ENCODE measurements around the gene PUS1. TPM values are rescaled to one million over a fixed set of nuclear protein-coding genes. Genes with fewer than 3 reads are reported as not detected.
"Not testable (repeated sequence)": the region's sequence is repeated elsewhere in the genome, so short reads cannot be mapped to it uniquely, and the experiment has no call there.

Gene PUS1
- polyA plus RNA-seq, 4 donors = 11.6 to 30.0 (median 18.1) TPM

DNA sequence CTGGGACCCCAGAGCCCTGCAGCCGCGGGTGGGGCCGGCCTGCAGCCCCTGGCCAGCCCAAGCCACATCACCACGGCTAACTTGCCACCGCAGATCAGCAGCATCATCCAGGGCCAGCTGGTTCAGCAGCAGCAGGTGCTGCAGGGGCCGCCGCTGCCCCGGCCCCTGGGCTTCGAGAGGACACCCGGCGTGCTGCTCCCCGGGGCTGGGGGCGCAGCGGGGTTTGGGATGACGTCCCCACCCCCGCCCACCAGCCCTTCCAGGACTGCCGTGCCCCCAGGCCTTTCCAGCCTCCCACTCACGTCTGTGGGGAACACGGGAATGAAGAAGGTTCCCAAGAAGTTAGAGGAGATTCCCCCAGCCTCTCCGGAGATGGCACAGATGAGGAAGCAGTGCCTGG is 32.3 kb downstream of the PUS1 start:
- H3K4me1 ChIP-seq (ENCODE audit: control insufficient read depth in 3 of 3, insufficient read depth in 2 of 3, low read depth in 1 of 3, low read length in 2 of 3); DNase-seq; H3K9me3 ChIP-seq (ENCODE audit: control insufficient read depth in 2 of 2, insufficient read depth in 1 of 2, low read depth in 1 of 2, low read length in 1 of 2); H3K27me3 ChIP-seq (ENCODE audit: control insufficient read depth in 3 of 3, insufficient read depth in 3 of 3, low read length in 3 of 3); H3K4me3 ChIP-seq (ENCODE audit: low read depth in 1 of 3, low read length in 3 of 3); H3K27ac ChIP-seq (ENCODE audit: low read depth in 1 of 3, low read length in 2 of 3); FAIRE-seq: not testable (repeated sequence)
- peaks cover 6 to 23% (median 8%) of the 10 kb centered on the region in 3 donors for H3K36me3 ChIP-seq (ENCODE audit: control insufficient read depth in 3 of 3, insufficient read depth in 2 of 3, low read depth in 1 of 3, low read length in 3 of 3)
- 50 to 100% (median 96%) methylated on average over 1 to 12 of the region's 20 CpGs for WGBS, 3 donors

GRCh38 chr12:131962069-131962468 is 33.0 kb downstream of the PUS1 start:
- Histone ChIP-seq H3K4me1 (ENCODE audit: control insufficient read depth in 3 of 3, insufficient read depth in 2 of 3, low read depth in 1 of 3, low read length in 2 of 3) (peaks cover 0 to 3% (median 0%) of the 10 kb centered on the region in 3 donors), H3K27me3 (ENCODE audit: control insufficient read depth in 3 of 3, insufficient read depth in 3 of 3, low read length in 3 of 3) (no peaks in the 10 kb centered on the region), H3K4me3 (ENCODE audit: low read depth in 1 of 3, low read length in 3 of 3) (no peak overlapping the region), H3K27ac (ENCODE audit: low read depth in 1 of 3, low read length in 2 of 3) (no peak overlapping the region), H3K36me3 (ENCODE audit: control insufficient read depth in 3 of 3, insufficient read depth in 2 of 3, low read depth in 1 of 3, low read length in 3 of 3) (peaks cover 6 to 23% (median 8%) of the 10 kb centered on the region in 3 donors), H3K9me3 (ENCODE audit: control insufficient read depth in 2 of 2, insufficient read depth in 1 of 2, low read depth in 1 of 2, low read length in 1 of 2) (no peaks in the 10 kb centered on the region)
- WGBS, 3 donors = 85 to 88% (median 86%) methylated on average over 8 of the region's 8 CpGs
- no peak for DNase-seq
- FAIRE-seq = no peak

DNA sequence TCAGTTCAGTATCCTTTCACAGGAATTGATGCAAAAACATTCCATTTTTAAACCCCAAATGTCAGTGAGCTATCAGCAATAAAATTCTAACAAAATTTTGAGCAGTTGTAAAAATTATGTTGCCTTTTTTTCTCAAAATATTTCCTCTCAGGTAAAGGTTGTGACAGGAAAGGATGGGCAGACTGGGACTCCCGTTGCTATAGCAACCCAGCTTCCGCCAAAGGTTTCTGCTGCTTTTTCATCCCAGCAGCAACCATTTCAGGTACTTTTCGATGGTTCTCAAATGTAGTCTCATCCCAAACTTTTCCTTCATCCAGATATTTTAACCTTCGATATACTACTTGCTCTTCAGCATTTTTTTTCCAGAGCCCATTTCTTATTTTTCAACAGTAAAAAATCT is 34.3 kb downstream of the PUS1 start:
- H3K4me3 ChIP-seq (ENCODE audit: low read depth in 1 of 3, low read length in 3 of 3) = no peak overlapping the region
- DNase-seq = no peak
- H3K9me3 ChIP-seq (ENCODE audit: control insufficient read depth in 2 of 2, insufficient read depth in 1 of 2, low read depth in 1 of 2, low read length in 1 of 2) = no peaks in the 10 kb centered on the region
- peaks cover 0 to 3% (median 0%) of the 10 kb centered on the region in 3 donors for H3K4me1 ChIP-seq (ENCODE audit: control insufficient read depth in 3 of 3, insufficient read depth in 2 of 3, low read depth in 1 of 3, low read length in 2 of 3)
- no peak overlapping the region for H3K27ac ChIP-seq (ENCODE audit: low read depth in 1 of 3, low read length in 2 of 3)
- H3K36me3 ChIP-seq (ENCODE audit: control insufficient read depth in 3 of 3, insufficient read depth in 2 of 3, low read depth in 1 of 3, low read length in 3 of 3) = peaks cover 6 to 23% (median 8%) of the 10 kb centered on the region in 3 donors
- FAIRE-seq = no peak
- WGBS, 3 donors = 85 to 87% (median 86%) methylated on average over 4 of the region's 4 CpGs
- H3K27me3 ChIP-seq (ENCODE audit: control insufficient read depth in 3 of 3, insufficient read depth in 3 of 3, low read length in 3 of 3) = no peaks in the 10 kb centered on the region

- H3K27ac ChIP-seq (ENCODE audit: low read depth in 1 of 3, low read length in 2 of 3) = no peak overlapping the region
- no peak overlapping the region for H3K4me3 ChIP-seq (ENCODE audit: low read depth in 1 of 3, low read length in 3 of 3)
- H3K9me3 ChIP-seq (ENCODE audit: control insufficient read depth in 2 of 2, insufficient read depth in 1 of 2, low read depth in 1 of 2, low read length in 1 of 2) = no peaks in the 10 kb centered on the region
- WGBS, 3 donors = 51 to 71% (median 67%) methylated on average over 2 of the region's 2 CpGs
- H3K4me1 ChIP-seq (ENCODE audit: control insufficient read depth in 3 of 3, insufficient read depth in 2 of 3, low read depth in 1 of 3, low read length in 2 of 3) = peaks cover 0 to 3% (median 0%) of the 10 kb centered on the region in 3 donors
- H3K36me3 ChIP-seq (ENCODE audit: control insufficient read depth in 3 of 3, insufficient read depth in 2 of 3, low read depth in 1 of 3, low read length in 3 of 3) = peaks cover 6 to 14% (median 8%) of the 10 kb centered on the region in 3 donors
- H3K27me3 ChIP-seq (ENCODE audit: control insufficient read depth in 3 of 3, insufficient read depth in 3 of 3, low read length in 3 of 3) = no peaks in the 10 kb centered on the region
- FAIRE-seq = no peak
- no peak for DNase-seq
Measured at GRCh38 chr12:131965073-131965472, 36.0 kb downstream of the PUS1 start.

GRCh38 chr12:131971226-131971625 is 42.1 kb downstream of the PUS1 start:
- FAIRE-seq = no peak
- Histone ChIP-seq H3K36me3 (ENCODE audit: control insufficient read depth in 3 of 3, insufficient read depth in 2 of 3, low read depth in 1 of 3, low read length in 3 of 3) (peaks cover 0 to 3% (median 0%) of the 10 kb centered on the region in 3 donors), H3K9me3 (ENCODE audit: control insufficient read depth in 2 of 2, insufficient read depth in 1 of 2, low read depth in 1 of 2, low read length in 1 of 2) (no peaks in the 10 kb centered on the region), H3K4me3 (ENCODE audit: low read depth in 1 of 3, low read length in 3 of 3) (no peak overlapping the region), H3K27me3 (ENCODE audit: control insufficient read depth in 3 of 3, insufficient read depth in 3 of 3, low read length in 3 of 3) (no peaks in the 10 kb centered on the region), H3K27ac (ENCODE audit: low read depth in 1 of 3, low read length in 2 of 3) (no peak overlapping the region), H3K4me1 (ENCODE audit: control insufficient read depth in 3 of 3, insufficient read depth in 2 of 3, low read depth in 1 of 3, low read length in 2 of 3) (no peaks in the 10 kb centered on the region)
- DNase-seq = no peak
- WGBS, 3 donors = 73 to 94% (median 78%) methylated on average over 1 of the region's 1 CpG

GRCh38 chr12:131975228-131975627 is 46.2 kb downstream of the PUS1 start:
- no peaks in the 10 kb centered on the region for H3K9me3 ChIP-seq (ENCODE audit: control insufficient read depth in 2 of 2, insufficient read depth in 1 of 2, low read depth in 1 of 2, low read length in 1 of 2)
- no peak overlapping the region for H3K4me3 ChIP-seq (ENCODE audit: low read depth in 1 of 3, low read length in 3 of 3)
- no peaks in the 10 kb centered on the region for H3K27me3 ChIP-seq (ENCODE audit: control insufficient read depth in 3 of 3, insufficient read depth in 3 of 3, low read length in 3 of 3)
- DNase-seq = no peak
- no peak overlapping the region for H3K27ac ChIP-seq (ENCODE audit: low read depth in 1 of 3, low read length in 2 of 3)
- H3K36me3 ChIP-seq (ENCODE audit: control insufficient read depth in 3 of 3, insufficient read depth in 2 of 3, low read depth in 1 of 3, low read length in 3 of 3) = peaks cover 0 to 7% (median 1%) of the 10 kb centered on the region in 3 donors
- no peak for FAIRE-seq
- 89 to 95% (median 91%) methylated on average over 8 of the region's 8 CpGs for WGBS, 3 donors
- H3K4me1 ChIP-seq (ENCODE audit: control insufficient read depth in 3 of 3, insufficient read depth in 2 of 3, low read depth in 1 of 3, low read length in 2 of 3) = no peaks in the 10 kb centered on the region

DNA sequence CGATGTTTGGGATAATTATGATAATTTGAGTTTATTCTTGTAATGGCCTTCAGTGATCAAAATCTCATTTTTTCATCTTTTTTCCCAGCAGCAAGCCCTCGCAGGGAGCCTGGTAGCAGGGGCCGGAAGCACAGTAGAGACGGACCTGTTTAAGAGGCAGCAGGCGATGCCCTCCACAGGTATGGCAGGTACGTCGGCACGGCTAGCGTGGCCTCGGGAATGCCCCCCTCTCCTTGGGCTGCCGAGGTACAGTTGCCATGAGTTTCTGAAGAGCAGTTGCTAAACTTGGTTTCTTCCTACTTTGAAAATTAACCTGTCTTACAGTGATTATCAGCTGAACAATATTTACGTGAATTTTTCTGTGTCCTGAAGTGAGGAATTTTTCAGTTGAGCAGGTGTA is 50.5 kb downstream of the PUS1 start:
- Histone ChIP-seq H3K9me3 (ENCODE audit: control insufficient read depth in 2 of 2, insufficient read depth in 1 of 2, low read depth in 1 of 2, low read length in 1 of 2) (no peaks in the 10 kb centered on the region), H3K4me1 (ENCODE audit: control insufficient read depth in 3 of 3, insufficient read depth in 2 of 3, low read depth in 1 of 3, low read length in 2 of 3) (no peaks in the 10 kb centered on the region), H3K36me3 (ENCODE audit: control insufficient read depth in 3 of 3, insufficient read depth in 2 of 3, low read depth in 1 of 3, low read length in 3 of 3) (peaks cover 2 to 41% (median 16%) of the 10 kb centered on the region in 3 donors), H3K27me3 (ENCODE audit: control insufficient read depth in 3 of 3, insufficient read depth in 3 of 3, low read length in 3 of 3) (no peaks in the 10 kb centered on the region), H3K4me3 (ENCODE audit: low read depth in 1 of 3, low read length in 3 of 3) (no peak overlapping the region), H3K27ac (ENCODE audit: low read depth in 1 of 3, low read length in 2 of 3) (no peak overlapping the region)
- no peak for FAIRE-seq
- 91 to 93% (median 92%) methylated on average over 12 of the region's 12 CpGs for WGBS, 3 donors
- DNase-seq = no peak

DNA sequence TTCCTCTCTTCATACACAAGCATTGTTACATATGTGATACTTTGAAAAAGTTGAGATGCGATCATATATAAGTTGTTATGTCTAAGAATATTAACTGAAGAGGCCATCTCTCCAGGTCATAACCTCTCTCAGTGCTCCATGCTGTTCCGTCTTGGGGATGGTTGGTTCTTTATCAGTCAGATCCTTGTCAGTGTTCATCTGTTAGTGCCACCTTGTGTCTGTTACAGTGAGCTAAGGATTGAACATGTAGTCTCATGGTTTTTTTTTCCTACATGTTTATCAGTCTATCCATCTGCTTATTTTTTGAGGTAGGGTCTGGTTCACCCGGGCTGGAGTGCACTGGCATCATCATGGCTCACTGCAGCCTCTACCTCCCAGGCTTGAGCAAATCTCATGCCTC is 51.2 kb downstream of the PUS1 start:
- DNase-seq (peak in 1 of 2 donors; percentile 3), FAIRE-seq (no peak)
- WGBS, 3 donors = 86 to 89% (median 87%) methylated on average over 3 of the region's 3 CpGs
- no peaks in the 10 kb centered on the region for H3K9me3 ChIP-seq (ENCODE audit: control insufficient read depth in 2 of 2, insufficient read depth in 1 of 2, low read depth in 1 of 2, low read length in 1 of 2)
- H3K27me3 ChIP-seq (ENCODE audit: control insufficient read depth in 3 of 3, insufficient read depth in 3 of 3, low read length in 3 of 3) = no peaks in the 10 kb centered on the region
- H3K4me1 ChIP-seq (ENCODE audit: control insufficient read depth in 3 of 3, insufficient read depth in 2 of 3, low read depth in 1 of 3, low read length in 2 of 3) = no peaks in the 10 kb centered on the region
- H3K27ac ChIP-seq (ENCODE audit: low read depth in 1 of 3, low read length in 2 of 3) = no peak overlapping the region
- H3K4me3 ChIP-seq (ENCODE audit: low read depth in 1 of 3, low read length in 3 of 3) = no peak overlapping the region
- peaks cover 2 to 44% (median 16%) of the 10 kb centered on the region in 3 donors for H3K36me3 ChIP-seq (ENCODE audit: control insufficient read depth in 3 of 3, insufficient read depth in 2 of 3, low read depth in 1 of 3, low read length in 3 of 3)

DNA sequence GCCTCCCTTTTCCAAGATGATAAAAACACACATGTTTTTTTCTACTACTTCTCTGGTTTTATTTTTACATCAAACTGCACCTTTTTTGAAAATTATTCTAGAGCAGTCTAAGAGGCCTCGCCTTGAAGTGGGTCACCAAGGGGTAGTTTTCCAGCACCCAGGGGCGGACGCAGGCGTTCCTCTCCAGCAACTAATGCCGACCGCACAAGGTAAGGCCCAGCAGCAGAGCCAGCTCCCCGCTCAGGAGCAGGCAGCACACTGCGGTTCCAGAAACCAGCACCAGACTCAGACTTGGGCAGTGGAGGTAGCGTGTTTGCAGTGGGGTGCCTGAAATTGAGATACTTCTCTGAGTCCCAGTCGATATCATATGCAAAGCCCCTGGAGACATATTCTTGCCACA is 52.3 kb downstream of the PUS1 start:
- 96 to 99% (median 99%) methylated on average over 10 of the region's 10 CpGs for WGBS, 3 donors
- Histone ChIP-seq H3K36me3 (ENCODE audit: control insufficient read depth in 3 of 3, insufficient read depth in 2 of 3, low read depth in 1 of 3, low read length in 3 of 3) (peaks cover 8 to 54% (median 18%) of the 10 kb centered on the region in 3 donors), H3K4me3 (ENCODE audit: low read depth in 1 of 3, low read length in 3 of 3) (no peak overlapping the region), H3K4me1 (ENCODE audit: control insufficient read depth in 3 of 3, insufficient read depth in 2 of 3, low read depth in 1 of 3, low read length in 2 of 3) (no peaks in the 10 kb centered on the region), H3K9me3 (ENCODE audit: control insufficient read depth in 2 of 2, insufficient read depth in 1 of 2, low read depth in 1 of 2, low read length in 1 of 2) (no peaks in the 10 kb centered on the region), H3K27me3 (ENCODE audit: control insufficient read depth in 3 of 3, insufficient read depth in 3 of 3, low read length in 3 of 3) (no peaks in the 10 kb centered on the region), H3K27ac (ENCODE audit: low read depth in 1 of 3, low read length in 2 of 3) (no peak overlapping the region)
- DNase-seq (no peak), FAIRE-seq (no peak)

Measured in small intestine (tissue), 7 donors.